ENCODE data around the gene PANX1.
"Not testable (repeated sequence)": the region's sequence is repeated elsewhere in the genome, so short reads cannot be mapped to it uniquely, and the experiment has no call there.

The PANX1 gene

DNA sequence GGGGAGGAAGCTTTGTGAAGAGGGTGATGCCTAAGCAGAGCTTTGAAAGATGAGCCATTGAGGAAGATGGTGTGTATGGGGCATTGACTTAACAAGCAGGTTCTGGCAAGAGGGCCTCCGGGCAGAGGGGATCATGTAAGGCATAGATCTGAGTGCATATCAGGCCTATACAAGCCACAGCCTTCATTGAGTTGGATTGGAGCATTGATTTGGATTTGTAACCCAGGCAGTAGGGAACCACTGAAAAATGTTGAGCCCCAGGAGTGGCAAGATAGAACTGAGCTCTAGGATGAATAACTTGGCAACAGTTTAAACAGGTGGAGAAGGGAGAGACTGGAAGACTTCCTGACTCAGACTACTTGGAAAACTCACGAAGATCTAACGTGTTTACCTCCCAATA lies 21.4 kb downstream of the PANX1 start:
- no peak for DNase-seq (ENCODE audit: low read depth)

DNA sequence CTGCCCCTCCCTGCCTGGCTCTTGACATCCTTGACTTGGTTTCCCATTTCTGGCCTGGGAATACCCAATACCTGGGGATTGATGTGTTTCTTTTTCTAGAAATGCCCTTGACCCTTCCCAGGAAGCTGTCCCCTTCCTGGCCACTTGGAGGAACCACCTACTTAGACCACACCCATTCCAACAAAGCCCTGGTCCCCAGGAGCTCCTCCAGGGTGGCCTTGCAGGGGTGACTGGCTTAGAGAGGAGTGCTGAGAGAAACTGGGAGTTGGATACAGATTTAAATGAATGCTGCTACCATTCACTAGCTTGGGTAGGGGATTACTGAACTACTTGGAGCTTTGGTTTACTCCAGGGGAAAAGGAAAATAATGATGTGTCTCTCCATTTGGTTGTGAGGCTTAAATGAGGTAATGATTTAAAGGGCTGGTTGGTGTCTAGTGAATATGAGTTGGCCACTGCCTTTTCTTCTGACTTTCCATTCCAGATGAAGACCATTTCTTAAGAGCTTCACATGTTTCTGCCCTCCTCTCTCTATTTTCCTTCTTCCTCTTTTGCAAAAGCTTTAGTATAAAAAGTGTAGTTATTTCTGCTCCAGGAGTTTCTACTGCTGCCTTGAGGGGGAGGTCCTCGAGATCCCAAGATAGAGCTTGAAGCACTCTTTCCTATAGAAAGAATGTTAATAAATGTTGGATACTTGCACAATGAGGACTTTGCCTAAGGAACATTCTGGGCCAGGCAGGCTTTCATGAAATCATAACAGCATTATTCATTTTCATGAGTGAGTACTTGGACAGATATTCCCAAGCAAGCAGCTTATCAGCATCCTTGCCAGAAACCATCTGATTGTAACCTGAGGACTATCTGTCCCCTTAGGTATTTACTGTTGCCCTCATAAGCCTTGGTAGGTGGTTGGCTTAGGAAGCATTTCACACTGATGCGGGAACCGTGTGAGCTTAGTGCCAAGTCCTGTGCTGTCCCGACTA lies 22.4 kb downstream of the PANX1 start:
- DNase-seq (ENCODE audit: low read depth): no peak

DNA sequence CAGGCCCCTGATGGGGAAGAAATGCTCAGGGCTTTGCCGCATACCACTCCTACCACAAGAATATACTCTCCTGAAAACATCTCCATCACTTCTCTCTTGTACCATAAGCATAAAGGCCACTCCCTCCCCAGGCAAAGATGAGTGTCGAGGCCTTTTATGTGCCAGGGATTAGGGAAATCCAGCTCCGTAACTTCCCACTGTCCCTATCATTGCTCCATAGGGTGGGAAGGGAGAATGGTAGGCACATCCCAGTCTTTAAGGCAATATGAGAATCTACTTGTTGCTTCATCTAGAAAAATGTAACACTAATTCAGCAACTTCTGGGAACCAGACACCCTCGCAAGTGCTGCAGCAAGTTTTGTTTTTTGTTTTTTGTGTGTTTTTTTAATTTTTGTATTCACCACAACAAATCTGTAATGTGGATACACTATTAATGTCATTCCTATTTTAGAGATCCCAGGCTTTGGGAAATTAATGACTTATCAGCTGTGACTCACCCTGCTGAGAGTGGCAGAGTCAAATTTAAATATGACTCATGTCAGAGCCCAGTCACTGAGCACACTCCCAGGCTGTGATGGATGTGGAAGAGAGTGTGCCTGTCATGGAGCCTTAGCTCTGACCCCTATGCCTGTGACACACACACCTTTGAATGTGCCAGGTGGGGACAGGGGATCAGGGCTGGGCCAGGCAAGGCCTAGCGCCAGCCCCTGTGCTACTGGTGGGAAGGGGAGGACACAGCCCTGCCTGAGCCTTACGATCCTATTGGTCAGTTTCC lies 23.4 kb downstream of the PANX1 start:
- DNase-seq (ENCODE audit: low read depth): no peak

DNA sequence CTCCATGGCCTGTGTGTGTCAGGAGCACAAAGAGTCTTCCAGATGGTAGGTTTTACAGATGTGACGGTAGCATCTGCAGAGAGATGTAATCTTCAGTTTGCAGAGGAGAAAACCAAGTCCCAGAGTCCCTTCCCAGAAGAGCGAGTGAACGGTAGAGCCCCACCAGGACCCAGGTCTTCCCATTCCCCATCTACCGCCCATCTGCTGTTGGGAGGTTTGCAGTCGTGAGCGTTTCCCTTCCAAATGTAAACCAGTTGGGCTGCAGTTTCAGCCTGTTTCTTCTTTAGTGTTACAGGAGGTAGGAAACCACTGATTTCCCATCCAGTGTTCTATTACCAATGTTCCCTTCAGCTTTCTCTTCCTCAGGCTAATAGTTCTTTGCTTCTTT lies 24.0 kb downstream of the PANX1 start:
- no peak for DNase-seq (ENCODE audit: low read depth)

DNA sequence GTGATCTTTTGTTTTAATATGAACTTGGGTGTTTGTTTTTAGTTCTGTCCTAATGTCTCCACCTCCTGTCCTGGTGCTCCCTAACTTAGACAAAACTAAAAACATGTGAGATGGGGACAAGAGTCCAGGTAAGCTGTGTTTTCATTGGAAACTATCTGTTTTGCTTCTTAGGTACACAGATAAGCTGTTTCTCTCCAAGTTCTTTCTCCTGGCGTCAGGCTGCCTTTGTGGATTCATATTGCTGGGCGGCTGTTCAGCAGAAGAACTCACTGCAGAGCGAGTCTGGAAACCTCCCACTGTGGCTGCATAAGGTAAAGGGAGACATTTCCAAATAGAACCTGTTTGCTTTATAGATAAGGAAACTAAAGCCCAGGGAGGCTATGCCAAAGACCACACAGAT lies 24.7 kb downstream of the PANX1 start:
- DNase-seq (ENCODE audit: low read depth): no peak

DNA sequence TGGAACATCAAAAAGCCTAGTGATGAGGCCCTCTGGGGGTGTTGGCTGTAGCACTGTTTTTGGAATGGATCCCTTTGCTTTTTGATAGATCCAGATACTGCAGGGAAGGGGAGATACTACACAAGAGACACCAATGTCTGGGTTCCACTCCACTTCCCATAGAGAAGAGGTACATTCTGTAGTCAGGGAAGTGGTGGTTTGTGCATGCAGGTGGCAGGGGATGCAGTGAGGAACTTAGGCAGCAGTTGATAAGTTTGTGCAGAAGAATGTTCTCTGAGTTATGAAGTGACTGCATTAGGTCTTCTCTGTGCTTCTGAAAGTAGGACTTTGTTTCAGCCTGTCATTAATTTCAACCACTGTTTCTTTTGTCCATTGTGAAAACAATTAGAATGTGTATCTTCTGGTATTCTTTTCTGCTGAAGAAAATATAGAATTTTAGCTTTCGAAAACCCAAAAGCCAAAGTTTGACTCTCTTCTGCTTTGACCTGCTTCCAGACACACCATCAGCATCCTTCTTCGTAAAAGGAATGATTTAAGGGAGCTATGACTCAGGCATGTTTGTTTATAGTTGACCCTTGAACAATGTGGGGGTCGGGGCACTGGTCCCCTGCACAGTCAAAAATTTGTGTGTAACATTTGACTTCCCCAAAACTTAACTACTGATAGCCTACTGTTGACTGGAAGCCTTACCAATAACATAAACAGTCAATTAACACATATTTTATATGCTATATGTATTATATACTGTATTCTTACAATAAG lies 25.6 kb downstream of the PANX1 start:
- DNase-seq (ENCODE audit: low read depth): no peak

DNA sequence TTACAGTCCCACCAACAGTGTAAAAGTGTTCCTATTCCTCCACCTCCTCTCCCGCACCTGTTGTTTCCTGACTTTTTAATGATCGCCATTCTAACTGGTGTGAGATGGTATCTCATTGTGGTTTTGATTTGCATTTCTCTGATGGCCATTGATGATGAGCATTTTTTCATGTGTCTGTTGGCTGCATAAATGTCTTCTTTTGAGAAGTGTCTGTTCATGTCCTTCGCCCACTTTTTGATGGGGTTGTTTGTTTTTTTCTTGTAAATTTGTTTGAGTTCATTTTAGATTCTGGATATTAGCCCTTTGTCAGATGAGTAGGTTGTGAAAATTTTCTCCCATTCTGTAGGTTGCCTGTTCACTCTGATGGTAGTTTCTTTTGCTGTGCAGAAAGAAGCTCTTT lies 28.7 kb downstream of the PANX1 start:
- not testable (repeated sequence) for DNase-seq (ENCODE audit: low read depth)

DNA sequence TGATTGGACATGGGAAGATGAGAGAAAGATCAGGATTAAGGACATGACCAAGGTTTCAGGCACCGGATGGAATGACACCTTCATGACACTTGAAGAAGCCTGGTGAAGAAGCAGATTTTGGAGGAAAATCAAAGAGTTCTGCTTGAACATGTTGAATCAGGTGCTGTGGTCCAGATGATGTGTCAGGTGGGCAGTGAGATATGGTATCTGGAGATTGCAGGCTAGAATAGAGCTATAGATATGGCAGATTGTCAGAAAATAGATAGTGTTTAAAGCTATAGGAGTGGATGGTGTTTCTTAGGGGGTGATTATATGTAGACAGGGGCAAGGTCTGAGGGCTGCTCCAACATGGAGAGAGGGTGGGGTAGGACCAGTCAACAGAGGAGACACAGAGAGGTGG lies 40.2 kb downstream of the PANX1 start:
- DNase-seq (ENCODE audit: low read depth): no peak

DNA sequence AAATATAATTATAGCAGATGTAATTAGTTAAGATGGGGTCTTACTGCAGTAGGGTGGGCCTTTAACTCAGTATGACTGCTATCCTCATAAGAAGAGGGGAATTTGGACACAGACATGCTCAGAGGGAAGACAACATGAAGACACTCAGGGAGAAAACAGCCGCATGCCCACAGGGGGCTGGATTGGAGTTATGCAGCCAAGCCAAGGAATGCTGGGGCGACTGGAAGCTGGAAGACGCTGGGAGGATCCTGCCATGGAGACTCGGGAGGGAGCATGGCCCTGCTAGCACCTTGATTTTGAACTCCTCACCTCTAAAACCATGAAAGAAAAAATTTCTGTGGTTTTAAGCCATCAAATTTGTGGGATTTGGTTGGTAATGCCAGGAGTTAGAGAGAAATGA lies 40.9 kb downstream of the PANX1 start:
- no peak for DNase-seq (ENCODE audit: low read depth)

DNA sequence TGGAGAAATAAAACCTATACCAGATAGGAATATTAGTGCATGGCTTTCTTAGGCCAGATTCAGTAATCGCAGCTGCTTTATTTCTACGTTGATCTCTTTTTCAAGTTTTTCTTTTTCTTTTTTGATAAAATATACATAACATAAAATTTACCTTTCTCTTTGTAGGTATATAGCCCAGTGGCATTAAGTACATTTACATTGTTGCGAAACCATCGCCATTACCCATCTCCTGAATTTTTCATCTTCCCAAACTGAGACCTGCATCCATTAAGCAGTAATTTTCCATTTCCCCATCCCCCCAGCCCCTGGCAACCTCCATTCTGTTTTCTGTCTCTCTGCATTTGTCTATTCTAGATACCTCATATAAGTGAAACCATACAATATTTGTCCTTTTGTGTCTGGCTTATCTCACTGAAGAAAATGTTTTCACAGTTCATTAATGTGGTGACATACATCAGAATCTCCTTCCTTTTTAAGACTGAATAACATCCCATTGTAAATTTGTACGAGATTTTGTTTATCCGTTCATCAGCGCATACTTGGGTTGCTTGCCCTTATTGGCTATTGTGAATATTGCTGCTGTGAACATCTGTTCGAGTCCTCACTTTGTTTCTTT lies 41.4 kb downstream of the PANX1 start:
- DNase-seq (ENCODE audit: low read depth): no peak

DNA sequence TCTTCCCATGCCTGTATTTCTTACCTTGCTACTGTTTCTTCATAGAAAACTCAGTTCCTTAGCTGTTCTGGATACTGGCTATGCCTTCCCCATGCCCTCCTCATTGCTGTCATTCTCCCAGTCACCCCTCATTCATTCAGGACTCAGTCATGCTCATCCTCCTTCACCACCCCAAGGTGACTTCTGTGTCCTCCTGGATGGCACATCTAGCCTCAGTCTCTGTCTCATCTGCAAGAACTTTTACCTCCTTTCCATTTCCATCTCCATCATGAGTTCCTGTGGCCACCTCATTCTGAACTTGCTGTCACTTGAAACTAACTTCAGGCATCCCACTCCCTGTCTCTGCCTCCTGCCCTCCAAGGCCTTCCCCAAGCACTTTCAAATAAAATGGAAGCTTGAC lies 42.3 kb downstream of the PANX1 start:
- DNase-seq (ENCODE audit: low read depth): no peak

DNA sequence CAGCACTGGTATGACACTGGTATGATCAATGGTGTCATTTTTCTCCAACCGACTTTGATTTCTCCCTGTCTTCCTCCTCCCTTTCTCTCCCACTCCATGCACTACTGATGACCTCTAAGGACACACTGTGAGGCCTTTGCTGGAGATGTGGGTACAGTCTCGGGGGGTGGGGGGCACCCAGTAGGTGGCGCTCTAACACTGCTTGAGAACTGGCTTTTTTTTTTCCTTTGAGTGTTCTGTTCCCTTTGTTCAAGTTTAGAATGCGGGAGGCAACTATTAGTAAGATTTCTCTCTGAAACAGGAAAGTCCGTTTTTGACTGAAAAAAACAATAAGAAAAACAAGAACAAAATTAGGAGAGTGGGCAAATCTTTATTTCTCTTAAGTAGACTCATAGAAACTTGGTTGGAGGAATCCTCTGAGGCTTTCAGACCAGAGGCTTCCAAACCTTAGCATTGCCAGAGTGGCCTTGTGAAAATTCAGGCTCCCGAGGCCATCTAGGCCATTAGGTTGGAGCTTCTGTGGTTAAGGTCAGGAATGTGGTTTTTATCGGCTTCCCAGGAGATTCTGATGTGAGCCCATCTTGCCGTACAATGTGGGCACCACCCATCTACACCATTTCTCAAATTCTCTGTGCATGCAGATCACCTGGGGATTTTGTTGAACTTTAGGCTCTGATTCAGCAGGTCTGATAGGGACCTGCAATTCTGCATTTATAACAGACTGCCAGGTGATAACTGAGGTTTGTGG lies 43.2 kb downstream of the PANX1 start:
- no peak for DNase-seq (ENCODE audit: low read depth)

DNA sequence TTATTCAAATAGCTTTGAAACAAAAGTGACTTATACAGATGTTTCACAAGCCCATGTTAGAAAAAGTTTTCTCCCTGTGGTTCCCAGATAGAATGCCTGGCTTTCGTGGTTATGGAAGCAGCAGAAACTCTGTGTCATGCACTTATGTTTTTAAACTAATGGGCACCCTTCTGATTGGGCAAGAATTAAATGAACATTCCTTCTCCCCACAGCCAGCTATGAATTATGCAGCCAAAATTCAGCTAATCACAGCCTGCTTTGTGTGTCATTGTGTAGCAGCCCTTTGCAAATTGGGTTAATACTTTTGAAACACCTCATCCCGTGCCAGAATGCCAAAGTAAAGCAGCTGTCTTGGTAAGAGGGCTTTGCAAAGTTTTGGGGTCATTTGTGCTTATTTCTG lies 46.9 kb downstream of the PANX1 start:
- no peak for DNase-seq (ENCODE audit: low read depth)

DNA sequence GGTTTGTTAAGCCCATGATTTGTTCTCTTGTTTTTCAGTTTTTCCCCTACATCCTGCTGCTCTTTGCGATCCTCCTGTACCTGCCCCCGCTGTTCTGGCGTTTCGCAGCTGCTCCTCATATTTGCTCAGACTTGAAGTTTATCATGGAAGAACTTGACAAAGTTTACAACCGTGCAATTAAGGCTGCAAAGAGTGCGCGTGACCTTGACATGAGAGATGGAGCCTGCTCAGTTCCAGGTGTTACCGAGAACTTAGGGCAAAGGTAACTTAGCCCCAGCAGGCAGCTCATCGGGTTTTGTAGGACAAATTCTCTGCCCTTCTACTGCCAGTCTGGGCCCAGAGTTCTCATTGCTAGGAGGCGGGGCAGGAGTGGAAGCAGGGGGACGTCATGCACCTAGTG lies 49.7 kb downstream of the PANX1 start:
- no peak for DNase-seq (ENCODE audit: low read depth)

DNA sequence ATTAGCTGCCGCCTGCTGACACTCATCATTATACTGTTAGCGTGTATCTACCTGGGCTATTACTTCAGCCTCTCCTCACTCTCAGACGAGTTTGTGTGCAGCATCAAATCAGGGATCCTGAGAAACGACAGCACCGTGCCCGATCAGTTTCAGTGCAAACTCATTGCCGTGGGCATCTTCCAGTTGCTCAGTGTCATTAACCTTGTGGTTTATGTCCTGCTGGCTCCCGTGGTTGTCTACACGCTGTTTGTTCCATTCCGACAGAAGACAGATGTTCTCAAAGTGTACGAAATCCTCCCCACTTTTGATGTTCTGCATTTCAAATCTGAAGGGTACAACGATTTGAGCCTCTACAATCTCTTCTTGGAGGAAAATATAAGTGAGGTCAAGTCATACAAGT lies 51.1 kb downstream of the PANX1 start:
- DNase-seq (ENCODE audit: low read depth): no peak

DNA sequence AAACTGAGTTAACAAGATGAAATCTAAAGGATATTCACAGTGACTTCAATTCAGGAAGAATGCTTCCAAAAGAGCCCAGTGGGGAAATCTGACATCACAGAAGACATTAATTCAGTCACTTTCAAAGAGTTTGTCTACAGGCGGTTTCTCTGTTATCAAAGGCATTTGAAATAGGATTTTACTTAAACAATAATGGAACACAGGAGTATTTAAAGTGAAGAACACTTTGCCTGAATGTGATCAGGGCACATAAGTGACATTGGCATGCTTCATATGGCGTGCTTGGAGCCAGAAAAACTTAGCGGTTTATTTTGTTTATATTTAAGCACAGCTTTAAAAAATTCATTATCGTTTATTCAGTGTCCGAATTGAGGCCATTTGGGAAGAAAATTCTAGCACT lies 52.9 kb downstream of the PANX1 start:
- no peak for DNase-seq (ENCODE audit: low read depth)

DNA sequence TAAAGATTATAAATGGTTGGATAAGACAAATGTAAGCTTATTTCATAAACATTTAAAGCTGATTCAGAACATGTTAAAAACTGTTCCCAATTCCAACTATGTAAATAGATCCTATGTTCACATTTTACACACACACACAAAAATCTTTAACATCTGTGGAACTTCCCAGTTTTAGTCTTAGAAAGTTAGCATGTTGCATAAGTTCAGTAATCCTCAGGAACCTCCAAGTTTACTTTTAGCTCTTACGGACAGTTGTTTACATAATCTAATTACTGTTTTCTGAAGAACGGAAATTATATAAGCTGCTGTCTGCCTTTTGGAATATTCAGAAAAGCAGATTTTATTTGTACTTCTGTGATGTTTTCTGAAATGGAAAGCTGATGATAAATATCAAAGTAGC lies 53.3 kb downstream of the PANX1 start:
- DNase-seq (ENCODE audit: low read depth): no peak

DNA sequence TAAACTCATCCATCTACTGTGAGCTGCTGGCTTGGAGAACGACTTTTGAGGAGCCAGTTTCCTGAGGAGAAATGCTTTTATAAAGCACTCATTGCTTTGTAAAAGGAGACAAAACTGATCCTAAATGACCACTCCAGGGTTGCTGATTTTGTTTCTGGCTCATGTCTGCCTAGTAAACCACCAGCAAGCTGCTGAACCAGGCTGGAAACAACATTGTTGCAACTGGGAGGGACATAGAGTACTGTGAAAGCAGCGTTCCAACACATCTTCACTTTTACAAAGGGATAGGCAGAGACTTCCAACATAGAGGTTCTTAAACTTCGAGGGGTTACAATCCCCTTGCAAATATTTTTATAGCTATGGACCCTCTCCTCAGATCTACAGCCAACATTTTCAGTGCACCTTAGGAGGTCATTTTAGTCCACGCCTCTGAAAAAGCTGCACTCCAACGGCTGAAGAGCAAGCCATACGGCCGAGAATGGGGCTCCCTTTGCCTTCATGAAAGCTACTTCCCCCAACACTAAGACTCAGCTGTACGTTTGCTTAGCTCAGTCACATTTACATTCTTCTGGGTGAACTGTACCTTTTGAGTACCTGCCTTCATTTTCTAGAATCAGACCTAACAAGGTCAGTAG lies 54.7 kb downstream of the PANX1 start:
- DNase-seq (ENCODE audit: low read depth): no peak

DNA sequence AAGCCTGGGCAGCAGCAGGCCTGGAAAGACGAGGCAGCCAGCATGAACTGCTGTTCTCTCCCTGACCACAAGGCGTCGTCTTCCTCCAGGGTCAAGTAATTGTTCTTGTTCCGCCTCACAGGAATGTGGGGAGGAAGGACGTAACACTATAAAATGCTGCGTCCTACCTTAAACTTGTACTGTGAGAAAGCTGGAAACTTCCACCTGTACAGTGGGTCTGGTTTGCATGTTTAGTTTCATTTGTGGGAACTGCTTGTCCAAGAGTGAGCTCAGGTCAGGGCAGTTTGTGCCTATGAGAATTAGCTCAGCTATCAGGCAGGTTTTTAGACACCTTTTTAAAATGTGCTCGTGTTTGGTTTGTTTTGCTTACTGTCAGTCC lies 55.2 kb downstream of the PANX1 start:
- DNase-seq (ENCODE audit: low read depth): no peak

DNA sequence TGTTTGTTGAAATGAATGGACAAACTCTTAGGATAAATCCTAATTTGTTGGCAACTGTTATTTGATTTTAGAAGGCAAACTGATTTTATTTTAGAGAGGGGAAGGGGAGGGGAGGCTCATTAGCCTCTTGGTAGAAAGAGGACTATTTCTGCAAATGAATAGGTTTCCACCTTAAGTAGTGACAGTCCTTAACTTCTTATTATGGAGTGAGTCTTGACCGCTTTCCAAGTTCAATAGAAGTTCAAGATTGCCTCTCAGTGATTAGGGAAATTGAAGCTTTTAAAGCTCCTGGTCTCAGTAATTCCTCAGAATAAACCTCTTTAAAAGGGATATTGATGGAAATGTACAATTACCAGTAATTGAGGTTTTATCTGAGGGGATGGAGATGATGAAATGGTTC lies 55.7 kb downstream of the PANX1 start:
- no peak for DNase-seq (ENCODE audit: low read depth)

DNA sequence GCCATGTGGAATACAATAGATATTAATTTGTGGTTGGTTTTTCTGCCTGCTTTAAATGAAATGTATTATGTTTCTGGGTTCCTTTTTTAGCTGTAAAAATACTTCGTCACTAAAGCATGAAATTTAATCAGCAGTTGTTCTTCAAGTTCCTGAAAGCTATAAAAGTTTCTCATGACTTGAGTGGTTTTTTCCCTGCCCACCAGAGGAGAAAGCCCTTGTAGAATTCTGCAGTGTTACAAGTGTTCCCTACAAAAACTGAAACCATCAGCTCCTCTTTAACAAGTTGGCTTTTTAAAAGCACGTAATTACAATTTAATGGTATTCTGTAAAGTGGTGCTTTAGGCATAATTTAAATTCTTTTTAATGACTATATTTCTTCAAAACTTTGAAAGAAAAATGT lies 56.2 kb downstream of the PANX1 start:
- no peak for DNase-seq (ENCODE audit: low read depth)
